ENCODE results near the gene NRF1.
"Not testable (repeated sequence)": the region's sequence is repeated elsewhere in the genome, so short reads cannot be mapped to it uniquely, and the experiment has no call there.

Gene NRF1

GRCh38 chr7:129607471-129608120 lies 3.9 kb upstream of the NRF1 start:
- DNase-seq (ENCODE audit: low spot score) = peak; percentile 74

DNA sequence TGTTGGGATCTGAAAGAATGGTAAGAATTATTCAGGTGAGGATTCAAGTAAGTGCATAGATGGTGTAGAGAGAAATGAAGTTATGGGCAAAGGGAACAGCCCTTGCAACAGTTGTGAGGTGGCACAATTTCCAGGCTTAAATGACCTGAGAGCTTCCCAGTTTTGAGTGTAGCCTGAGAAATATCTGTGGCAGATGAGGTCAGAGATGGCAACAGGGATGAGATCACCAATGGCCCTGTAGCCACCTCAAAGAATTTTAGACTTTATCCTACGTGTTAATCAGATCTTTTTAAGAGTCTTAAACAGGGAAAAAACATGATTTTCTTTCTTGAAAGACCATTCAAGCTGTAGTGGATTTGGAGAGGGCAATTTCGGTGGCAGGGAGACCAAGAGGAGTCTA lies 1.9 kb upstream of the NRF1 start:
- no peak for DNase-seq (ENCODE audit: low spot score)

DNA sequence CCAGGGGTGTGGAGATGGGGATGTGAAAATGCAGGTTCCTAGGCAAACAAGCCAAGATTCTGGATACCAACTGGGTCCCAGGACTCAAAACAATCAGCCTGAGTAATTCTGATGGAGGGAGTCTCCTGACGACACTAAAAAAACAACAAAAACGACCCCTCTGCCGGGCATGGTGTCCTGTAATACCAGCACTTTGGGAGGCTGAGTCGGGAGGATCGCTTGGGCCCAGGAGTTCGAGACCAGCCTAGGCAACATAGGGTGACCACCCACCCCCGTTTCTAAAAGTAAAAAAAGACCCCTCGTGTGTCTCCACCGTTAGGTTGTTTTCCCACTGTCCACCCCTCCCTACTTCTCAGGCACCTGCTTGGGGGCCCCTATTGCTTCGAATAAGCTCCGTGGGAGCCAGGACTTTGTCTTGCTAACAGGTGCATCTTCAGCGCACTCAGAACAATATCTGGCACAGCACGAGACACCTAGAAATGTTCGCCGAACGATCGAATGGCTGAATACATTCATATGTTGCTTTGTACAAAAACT lies 743 bp upstream of the NRF1 start:
- DNase-seq (ENCODE audit: low spot score) = no peak

- peak; percentile 45 for DNase-seq (ENCODE audit: low spot score)
Measured at GRCh38 chr7:129612112-129613015, 844 bp downstream of the NRF1 start.

DNA sequence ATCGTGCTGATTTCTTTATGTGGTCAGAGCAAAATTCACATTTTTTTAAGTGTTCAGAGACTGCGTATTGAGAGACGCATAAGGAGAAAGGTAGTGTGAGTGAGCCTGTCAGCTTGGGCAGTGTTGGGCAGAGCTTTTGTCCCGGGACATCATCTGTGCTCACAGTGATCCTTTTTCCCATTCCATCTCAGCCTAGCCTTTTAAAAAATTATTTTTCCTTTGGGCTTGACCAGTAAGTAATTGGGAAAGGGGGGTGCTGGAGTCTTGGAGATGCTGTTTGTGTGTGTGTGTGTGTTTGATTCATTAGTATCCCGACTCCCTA lies 1.5 kb downstream of the NRF1 start:
- DNase-seq (ENCODE audit: low spot score) = no peak

DNA sequence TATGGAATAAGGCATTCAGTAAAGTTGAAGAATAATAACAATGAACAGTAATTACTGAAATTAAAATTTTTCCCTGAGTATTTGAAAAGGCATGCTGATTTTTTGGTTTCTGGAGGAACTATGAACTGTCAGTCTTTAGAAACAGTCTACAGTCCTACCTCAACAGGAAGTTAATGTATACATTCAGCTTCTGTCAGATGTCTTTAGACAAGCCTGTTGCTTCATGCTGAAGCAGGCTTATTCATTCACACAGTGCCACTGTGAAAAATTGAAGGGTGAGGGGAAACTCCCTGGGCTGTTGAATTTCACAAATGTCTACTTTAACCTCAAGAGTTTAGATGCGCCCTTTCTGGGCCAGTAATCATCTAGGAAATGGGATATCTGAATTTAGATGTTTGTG lies 3.5 kb downstream of the NRF1 start:
- DNase-seq (ENCODE audit: low spot score) = no peak

GRCh38 chr7:129616530-129616929 lies 5.0 kb downstream of the NRF1 start:
- no peak for DNase-seq (ENCODE audit: low spot score)

DNA sequence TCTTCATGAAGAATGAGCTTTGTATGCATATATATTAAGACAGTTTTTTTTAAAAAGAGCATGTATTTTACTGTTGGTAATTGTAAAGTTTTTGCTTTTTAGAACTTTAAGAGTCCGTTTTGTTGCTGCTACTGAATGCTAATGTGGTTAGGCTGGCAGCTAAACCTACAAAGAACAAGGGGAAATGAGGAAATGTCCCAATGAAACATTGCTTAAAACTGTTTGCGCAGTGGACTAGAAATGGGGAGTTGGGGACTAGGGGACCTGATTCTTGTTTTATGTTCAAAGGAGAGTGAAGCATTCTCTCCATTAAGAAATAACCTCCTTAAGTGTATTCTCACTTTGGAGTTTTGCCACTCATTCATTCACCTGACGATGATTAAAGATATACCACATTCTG lies 5.7 kb downstream of the NRF1 start:
- DNase-seq (ENCODE audit: low spot score) = no peak

GRCh38 chr7:129617652-129618051 lies 6.1 kb downstream of the NRF1 start:
- no peak for DNase-seq (ENCODE audit: low spot score)

- DNase-seq (ENCODE audit: low spot score) = no peak
Measured at GRCh38 chr7:129626896-129627295, 15.4 kb downstream of the NRF1 start.

- DNase-seq (ENCODE audit: low spot score) = no peak
Measured at GRCh38 chr7:129630341-129630740, 18.8 kb downstream of the NRF1 start.

- DNase-seq (ENCODE audit: low spot score) = no peak
Measured at GRCh38 chr7:129634361-129635034, 23.0 kb downstream of the NRF1 start.

GRCh38 chr7:129635300-129636029 lies 23.9 kb downstream of the NRF1 start:
- DNase-seq (ENCODE audit: low spot score) = peak; percentile 81

DNA sequence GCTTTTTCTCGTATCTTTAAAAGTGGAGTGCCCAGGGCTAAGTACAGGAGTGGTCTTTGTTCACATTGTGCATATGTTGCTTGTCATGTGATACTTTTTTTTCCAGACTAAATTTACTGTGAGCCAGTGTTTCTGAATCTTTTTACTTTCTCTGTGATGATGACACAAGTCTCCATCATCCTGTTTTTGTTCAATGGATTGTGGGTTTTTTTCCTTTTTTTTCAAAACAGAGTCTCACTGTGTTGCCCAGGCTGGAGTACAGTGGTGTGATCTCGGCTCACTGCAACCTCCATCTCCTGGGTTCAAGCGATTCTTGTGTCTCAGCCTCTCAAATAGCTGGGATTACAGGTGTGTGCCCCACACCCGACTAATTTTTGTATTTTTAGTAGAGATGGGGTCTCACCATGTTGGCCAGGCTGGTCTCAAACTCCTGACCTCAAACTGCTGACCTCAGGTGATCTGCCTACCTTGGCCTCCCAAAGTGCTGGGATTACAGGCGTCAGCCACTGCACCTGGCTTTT lies 24.6 kb downstream of the NRF1 start:
- DNase-seq (ENCODE audit: low spot score) = not testable (repeated sequence)

- no peak for DNase-seq (ENCODE audit: low spot score)
Measured at GRCh38 chr7:129636641-129637040, 25.1 kb downstream of the NRF1 start.

- DNase-seq (ENCODE audit: low spot score) = no peak
Measured at GRCh38 chr7:129640400-129640799, 28.9 kb downstream of the NRF1 start.

DNA sequence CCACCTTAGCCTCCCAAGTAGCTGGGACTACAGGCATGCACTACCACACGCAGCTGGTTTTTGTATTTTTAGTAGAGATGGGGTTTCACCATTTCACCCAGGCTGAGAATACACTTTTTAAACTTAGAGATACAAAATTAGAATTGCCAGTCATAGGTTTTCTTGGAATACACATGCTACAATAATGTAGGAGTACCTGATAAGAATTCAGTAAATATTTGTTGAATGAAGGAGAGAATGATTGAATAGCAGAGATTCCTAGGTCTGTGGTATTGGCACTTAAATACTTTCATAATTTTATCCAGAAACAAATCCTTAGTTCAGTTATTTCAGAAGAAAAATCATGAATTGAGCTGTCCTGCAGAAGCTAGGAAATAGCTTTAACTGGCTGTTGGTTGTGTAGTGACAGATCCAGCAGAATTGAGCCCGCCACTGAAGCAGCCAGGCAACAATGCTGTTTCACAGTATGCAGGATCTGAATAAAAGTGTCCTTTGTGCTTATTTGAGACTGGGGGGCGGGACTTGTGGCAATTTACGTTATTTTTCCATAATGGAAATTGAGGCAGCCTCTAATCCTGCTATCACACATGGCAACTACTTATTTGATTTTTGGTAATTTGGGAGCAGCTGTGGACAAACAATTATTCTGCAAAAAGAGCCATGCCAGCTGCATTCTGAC lies 31.5 kb downstream of the NRF1 start:
- DNase-seq (ENCODE audit: low spot score) = peak; percentile 34

GRCh38 chr7:129643550-129644170 lies 32.1 kb downstream of the NRF1 start:
- no peak for DNase-seq (ENCODE audit: low spot score)

DNA sequence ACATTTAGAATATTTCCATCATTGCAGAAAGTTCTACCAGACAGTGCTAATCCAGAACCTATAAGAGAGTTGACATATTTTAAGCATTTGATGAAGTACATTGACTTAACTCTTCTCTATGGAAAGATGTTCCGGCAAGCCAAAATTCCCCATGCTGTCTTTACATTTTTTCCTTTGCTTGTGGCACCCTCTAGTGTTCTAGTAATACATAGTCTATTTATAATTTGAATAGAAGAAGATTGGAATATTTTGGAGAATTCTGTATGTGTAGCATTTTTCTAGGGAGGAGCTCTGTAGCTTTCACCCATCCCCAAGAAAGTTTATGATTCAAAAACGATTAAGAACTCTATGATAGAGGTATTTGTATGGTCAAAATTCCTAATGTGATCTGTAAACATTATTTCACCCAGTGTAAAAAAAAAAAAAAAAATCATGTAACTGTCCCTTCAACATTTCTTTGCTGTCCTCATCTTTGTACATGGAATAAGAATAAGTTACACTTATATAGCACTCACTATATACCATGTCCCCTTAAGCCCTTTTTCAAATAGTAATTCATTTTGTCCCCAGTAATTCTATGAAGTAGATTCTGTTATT lies 33.2 kb downstream of the NRF1 start:
- peak; percentile 56 for DNase-seq (ENCODE audit: low spot score)

- DNase-seq (ENCODE audit: low spot score) = no peak
Measured at GRCh38 chr7:129646369-129647021, 35.0 kb downstream of the NRF1 start.

Measured in GM03348 (cell line).